Measurements from ENCODE around the gene KCNH2.
"Not testable (repeated sequence)": the region's sequence is repeated elsewhere in the genome, so short reads cannot be mapped to it uniquely, and the experiment has no call there.

The KCNH2 gene

GRCh38 chr7:150910996-150911422, 67.1 kb downstream of the KCNH2 start:
- no peak overlapping the region for H3K4me3 ChIP-seq (ENCODE audit: low read depth, low read length)
- no peak for DNase-seq (ENCODE audit: low read depth)
- no peak for TF ChIP-seq CTCF (IDR thresholded peaks at IDR 0.05; ENCODE audit: low read depth, low read length, missing control alignments)

- H3K4me3 ChIP-seq (ENCODE audit: low read depth, low read length), result not testable (repeated sequence)
Observed at GRCh38 chr7:150910305-150910995, 67.7 kb downstream of the KCNH2 start.

GRCh38 chr7:150909200-150909995, 68.7 kb downstream of the KCNH2 start:
- H3K4me3 ChIP-seq (ENCODE audit: low read depth, low read length), result no peak overlapping the region
- DNase-seq (ENCODE audit: low read depth), result no peak
- no peak for TF ChIP-seq CTCF (IDR thresholded peaks at IDR 0.05; ENCODE audit: low read depth, low read length, missing control alignments)

More at GRCh38 chr7:150910305-150910995, 67.7 kb downstream of the KCNH2 start:
- not testable (repeated sequence) for DNase-seq (ENCODE audit: low read depth)

- DNase-seq (ENCODE audit: low read depth), result no peak
- TF ChIP-seq CTCF (IDR thresholded peaks at IDR 0.05; ENCODE audit: low read depth, low read length, missing control alignments), result no peak
- H3K4me3 ChIP-seq (ENCODE audit: low read depth, low read length), result no peak overlapping the region
Observed at GRCh38 chr7:150908173-150908572, 69.9 kb downstream of the KCNH2 start.

- no peak for TF ChIP-seq CTCF (IDR thresholded peaks at IDR 0.05; ENCODE audit: low read depth, low read length, missing control alignments)
- DNase-seq (ENCODE audit: low read depth), result no peak
- H3K4me3 ChIP-seq (ENCODE audit: low read depth, low read length), result no peak overlapping the region
Observed at GRCh38 chr7:150904011-150904909, 73.9 kb downstream of the KCNH2 start.

- TF ChIP-seq CTCF (IDR thresholded peaks at IDR 0.05; ENCODE audit: low read depth, low read length, missing control alignments), result no peak
- no peak for DNase-seq (ENCODE audit: low read depth)
- H3K4me3 ChIP-seq (ENCODE audit: low read depth, low read length), result no peak overlapping the region
Observed at GRCh38 chr7:150903606-150904005, 74.5 kb downstream of the KCNH2 start.
